Measurements from ENCODE around the gene NBAS.

DNA sequence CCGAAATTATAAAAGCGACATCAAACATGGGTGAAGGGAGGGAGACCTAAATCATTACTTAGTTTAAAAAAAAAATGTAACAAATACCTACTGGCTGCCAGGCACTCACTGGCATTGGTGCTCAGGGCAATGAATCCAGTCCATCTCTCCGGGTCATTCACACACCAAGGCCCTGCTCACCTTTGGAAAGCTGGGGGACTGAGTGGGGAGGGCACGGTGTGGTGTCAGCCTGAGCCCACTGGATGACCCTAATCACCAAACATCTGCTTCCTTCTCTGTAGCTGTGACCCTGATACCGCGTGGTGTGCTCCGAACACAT, 30.2 kb upstream of the NBAS start:
- TF ChIP-seq, protein P1, sequence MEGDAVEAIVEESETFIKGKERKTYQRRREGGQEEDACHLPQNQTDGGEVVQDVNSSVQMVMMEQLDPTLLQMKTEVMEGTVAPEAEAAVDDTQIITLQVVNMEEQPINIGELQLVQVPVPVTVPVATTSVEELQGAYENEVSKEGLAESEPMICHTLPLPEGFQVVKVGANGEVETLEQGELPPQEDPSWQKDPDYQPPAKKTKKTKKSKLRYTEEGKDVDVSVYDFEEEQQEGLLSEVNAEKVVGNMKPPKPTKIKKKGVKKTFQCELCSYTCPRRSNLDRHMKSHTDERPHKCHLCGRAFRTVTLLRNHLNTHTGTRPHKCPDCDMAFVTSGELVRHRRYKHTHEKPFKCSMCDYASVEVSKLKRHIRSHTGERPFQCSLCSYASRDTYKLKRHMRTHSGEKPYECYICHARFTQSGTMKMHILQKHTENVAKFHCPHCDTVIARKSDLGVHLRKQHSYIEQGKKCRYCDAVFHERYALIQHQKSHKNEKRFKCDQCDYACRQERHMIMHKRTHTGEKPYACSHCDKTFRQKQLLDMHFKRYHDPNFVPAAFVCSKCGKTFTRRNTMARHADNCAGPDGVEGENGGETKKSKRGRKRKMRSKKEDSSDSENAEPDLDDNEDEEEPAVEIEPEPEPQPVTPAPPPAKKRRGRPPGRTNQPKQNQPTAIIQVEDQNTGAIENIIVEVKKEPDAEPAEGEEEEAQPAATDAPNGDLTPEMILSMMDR (IDR thresholded peaks at IDR 0.05; ENCODE audit: low read depth, low read length), result no peak
- no peak for TF ChIP-seq EZH2phosphoT487 (IDR thresholded peaks at IDR 0.05; ENCODE audit: low read depth)
